NAMALWA (cell line): Measurements from ENCODE around the gene NLRP7.
"Not testable (repeated sequence)": the region's sequence is repeated elsewhere in the genome, so short reads cannot be mapped to it uniquely, and the experiment has no call there.

Experiments used
- DNase-seq: peaks from one replicate; pipeline ENCODE4 v3.0.0-alpha.2; 2015; ENCODE audit warnings: low spot score

NLRP7 gene

DNA sequence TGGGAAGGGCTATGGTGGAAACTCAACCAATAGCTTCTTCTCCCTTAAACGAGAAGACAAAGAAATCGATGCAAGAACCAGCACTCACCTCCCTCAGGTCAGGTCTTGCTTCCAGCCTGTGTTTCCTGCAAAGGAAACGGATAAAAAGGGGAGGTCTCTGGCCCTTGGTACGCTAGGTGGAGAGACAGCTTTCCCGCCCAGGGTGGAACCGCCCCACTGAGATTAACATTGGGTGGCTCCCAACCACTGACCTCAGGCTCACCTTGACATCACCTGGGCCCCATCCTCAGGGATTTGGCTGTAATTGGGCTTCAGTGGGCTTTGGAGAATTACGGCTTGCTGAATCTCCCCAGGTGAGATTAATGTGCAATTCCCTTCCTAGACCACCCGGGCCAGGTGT, at the start of gene NLRP7:
TSS of gene NLRP7 (minus strand) at position 150 of the 400 bp plus-strand sequence.
- no peak for DNase-seq

DNA sequence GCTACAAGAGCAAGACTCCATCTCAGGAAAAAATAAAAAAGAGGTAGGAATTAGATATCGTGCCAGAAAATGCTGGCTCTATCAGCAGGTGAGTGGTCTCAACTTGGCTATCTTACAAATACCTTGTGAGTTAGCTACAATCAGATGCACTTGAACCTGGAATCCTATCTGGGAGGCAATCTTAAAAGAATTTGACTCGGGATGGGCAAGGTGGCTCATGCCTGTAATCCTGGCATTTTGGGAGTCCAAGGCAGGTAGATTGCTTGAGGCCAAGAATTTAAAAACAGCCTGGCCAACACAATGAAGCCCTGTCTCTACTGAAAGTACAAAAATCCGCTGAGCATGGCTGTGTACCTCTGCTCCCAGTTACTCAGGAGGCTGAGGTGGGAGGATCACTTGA, 48.2 kb upstream of the NLRP7 start:
- no peak for DNase-seq

DNA sequence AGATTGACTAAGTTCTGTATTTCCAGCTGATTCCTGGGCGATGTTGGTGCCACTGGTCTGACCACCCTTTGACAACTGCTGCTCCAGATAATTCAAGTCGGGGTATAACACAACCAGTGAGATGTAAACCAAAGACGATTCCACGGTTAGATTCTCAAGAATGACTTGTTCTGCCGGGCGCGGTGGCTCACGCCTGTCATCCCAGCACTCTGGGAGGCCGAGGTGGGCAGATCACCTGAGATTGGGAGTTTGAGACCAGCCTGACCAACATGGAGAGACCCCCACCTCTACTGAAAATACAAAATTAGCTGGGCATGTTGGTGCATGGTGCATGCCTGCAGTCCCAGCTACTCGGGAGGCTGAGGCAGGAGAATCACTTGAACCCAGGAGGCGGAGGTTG, 42.2 kb upstream of the NLRP7 start:
- not testable (repeated sequence) for DNase-seq

DNA sequence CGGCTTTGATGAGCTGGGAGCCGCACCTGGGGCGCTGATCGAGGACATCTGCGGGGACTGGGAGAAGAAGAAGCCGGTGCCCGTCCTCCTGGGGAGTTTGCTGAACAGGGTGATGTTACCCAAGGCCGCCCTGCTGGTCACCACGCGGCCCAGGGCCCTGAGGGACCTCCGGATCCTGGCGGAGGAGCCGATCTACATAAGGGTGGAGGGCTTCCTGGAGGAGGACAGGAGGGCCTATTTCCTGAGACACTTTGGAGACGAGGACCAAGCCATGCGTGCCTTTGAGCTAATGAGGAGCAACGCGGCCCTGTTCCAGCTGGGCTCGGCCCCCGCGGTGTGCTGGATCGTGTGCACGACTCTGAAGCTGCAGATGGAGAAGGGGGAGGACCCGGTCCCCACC, 35.2 kb upstream of the NLRP7 start:
- DNase-seq, result not testable (repeated sequence)

DNA sequence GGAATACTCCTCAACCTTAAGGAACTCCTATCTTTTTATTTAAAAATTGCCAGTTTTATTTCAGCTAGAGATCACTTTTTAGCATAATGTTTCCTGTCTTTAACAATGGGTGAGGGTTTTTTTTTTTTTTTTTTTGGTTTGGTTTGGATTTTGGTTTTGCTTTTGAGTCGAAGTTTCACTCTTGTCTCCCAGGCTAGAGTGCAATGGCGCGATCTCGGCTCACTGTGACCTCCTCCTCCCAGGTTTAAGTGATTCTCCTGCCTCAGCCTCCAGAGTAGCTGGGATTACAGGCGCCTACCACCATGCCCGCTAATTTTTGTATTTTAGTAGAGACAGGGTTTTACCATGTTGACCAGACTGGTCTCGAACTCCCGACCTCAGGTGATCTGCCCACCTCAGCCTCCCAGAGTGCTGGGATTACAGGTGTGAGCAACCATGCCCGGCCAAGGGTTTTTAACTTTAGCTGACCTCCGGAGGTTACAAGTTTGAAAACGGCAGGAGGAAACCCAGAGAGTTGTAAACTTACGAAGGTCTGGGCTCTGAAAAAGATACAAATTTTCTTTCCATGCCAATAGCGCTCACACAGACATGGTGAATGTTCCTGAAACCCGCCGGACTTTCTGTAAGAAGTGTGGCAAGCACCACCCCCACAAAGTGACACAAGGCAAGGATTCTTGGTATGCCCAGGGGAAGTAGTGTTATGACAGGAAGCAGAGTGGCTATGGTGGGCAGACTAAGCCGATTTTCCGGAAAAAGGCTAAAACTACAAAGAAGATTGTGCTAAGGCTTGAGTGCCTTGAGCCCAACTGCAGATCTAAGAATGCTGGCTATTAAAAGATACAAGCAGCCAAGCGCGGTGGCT, 26.1 kb upstream of the NLRP7 start:
- not testable (repeated sequence) for DNase-seq

DNA sequence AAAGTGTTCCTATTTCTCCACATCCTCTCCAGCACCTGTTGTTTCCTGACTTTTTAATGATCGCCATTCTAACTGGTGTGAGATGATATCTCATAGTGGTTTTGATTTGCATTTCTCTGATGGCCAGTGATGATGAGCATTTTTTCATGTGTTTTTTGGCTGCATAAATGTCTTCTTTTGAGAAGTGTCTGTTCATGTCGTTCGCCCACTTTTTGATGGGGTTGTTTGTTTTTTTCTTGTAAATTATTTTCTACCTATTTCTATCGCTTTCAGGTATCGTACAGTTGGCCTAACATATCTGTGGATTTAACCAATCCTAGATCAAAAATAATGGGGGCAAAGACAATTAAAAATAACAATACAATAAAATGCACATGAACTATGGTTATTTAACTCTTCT, 24.1 kb upstream of the NLRP7 start:
- DNase-seq, result not testable (repeated sequence)

DNA sequence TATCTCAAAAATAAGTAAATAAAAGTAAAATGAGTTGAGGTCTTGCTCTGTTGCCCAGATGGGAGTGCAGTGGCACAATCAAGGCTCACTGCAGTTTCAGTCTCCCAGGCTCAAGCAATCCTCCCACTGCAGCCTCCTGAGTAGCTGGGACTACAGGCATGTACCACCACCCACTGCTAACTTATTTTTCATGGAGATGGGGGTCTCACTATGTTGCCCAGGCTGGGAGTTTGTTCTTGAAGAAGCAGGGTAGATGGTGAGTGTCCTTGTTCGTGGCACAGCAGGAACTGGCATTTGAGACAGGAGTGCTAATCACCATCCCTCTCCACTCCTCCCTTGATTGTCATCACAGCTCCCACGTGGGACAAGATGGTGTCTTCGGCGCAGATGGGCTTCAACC, 22.3 kb upstream of the NLRP7 start:
- no peak for DNase-seq

DNA sequence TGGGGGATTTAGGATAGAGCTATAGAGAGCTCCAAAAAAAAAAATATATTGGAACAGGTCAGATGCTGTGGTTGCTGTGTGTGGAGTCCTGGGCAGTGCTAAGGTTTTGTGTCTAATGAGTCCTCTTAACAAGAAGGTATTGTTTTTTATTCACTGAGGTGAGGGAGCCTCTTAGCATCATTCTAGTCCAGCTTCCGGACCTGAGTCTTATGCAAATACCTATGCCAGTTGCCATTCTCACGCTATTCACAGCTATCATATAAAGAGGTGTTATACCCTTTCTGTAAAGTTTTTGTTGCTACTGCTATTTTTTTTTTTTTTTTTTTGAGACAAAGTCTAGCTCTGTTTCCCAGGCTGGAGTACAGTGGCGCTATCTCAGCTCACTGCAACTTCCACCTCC, 20.3 kb upstream of the NLRP7 start:
- no peak for DNase-seq

DNA sequence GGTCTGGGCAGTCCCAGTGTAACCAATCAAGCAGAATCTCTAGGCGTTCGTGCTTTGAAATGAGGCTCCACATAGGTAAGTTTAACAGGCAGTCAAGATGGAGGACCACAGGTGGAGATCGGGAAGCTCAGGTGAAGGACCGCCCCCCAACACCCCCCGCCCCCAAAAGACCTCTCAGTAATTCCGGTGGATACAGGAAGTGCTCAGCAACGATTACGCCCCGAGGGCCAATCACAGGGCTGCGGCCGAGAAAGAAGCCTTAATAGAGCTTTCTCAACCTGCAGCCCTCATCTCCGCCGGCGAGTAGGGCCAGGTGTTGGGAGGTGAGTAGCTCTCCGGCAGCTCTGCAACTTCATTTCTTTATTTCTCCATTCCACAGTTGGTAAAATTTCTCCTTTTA, 17.7 kb upstream of the NLRP7 start:
- DNase-seq, result not testable (repeated sequence)

DNA sequence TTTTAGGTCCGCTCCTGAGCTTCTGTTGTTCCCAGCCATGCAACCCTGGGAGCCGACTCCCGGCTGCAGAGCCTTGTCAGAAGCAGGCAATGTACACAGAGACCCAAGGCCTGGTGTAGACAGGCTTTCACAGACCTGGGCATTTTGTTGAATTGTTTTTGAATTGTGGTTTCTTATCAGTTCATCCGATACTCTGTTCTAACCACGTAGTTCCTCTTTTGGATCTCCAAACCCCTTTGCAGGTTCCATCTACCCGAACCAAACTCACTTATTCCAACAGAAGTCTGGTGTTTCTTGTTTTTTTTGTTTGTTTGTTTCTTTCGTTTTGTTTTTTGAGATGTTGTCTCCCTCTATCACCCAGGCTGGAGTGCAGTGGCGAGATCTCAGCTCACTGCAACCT, 12.5 kb upstream of the NLRP7 start:
- peak; percentile 71 for DNase-seq

DNA sequence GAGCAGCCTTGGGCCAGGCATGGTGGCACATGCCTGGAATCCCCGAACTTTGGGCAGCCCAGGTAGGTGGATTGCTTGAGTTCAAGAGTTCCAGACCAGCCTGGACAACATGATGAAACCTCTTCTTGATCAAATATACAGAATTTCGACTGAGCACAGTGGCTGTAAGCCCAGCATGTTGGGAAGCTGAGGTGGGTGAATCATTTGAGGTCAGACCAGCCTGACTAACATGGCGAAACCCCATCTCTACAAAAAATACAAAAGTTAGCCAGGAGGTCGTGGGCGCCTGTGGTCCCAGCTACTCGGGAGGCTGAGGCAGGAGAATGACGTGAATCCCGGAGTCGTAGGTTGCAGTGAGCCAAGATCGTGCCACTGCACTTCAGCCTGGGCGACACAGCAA, 8.0 kb upstream of the NLRP7 start:
- DNase-seq, result no peak

DNA sequence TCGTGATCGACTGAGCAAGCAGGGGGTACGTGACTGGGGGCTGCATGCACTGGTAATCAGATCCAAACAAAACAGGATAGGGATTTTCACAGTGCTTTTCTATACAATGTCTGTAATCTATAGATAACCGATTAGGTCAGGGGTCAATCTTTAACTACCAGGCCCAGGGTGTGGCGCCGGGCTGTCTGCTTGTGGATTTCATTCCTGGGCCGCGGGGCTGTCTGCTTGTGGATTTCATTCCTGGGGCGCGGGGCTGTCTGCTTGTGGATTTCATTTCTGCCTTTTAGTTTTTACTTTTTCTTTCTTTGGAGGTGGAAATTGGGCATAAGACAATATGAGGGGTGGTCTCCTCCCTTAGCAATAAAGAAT, 6.0 kb upstream of the NLRP7 start:
- not testable (repeated sequence) for DNase-seq

DNA sequence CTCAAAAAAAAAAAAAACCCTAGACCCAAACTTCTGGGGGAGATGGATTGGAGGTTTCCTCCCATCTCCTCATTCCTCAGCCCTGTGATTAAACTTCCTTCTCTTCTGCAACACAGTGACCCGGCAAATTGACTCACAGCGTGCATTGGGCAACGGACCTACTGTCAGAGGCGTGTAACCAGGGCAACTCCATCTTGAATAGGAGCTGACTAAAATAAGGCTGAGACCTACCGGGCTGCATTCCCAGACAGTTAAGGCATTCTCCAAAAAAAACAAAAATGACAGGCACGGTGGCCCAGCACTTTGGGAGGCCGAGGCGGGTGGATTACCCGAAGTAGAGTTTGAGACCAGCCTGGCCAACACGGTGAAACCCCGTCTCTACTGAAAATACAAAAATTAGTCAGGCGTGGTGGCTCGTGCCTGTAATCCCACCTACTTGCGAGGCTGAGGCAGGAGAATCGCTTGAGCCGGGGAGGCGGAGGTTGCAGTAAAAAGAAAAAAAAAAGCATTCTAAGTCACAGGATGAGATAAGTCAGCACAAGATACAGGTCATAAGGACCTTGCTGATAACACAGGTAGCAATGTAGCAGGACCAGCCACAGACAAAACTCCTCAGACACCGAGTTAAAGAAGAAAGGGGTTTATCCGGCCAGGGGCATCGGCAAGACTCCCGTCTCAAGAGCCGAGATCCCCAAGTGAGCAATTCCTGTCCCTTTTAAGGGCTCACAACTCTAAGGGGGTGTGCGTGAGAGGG, 5.4 kb upstream of the NLRP7 start:
- no peak for DNase-seq

DNA sequence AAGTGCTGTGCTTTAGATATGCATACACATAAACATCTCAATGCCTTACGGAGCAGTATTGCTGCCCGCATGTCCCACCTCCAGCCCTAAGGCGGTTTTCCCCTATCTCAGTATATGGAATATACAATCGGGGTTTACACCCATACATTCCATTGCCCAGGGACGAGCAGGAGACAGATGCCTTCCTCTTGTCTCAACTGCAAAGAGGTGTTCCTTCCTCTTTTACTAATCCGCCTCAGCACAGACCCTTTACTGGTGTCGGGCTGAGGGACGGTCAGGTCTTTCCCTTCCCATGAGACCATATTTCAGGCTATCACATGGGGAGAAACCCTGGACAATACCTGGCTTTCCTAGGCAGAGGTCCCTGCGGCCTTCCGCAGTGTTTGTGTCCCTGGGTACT, 3.2 kb upstream of the NLRP7 start:
- DNase-seq, result not testable (repeated sequence)

DNA sequence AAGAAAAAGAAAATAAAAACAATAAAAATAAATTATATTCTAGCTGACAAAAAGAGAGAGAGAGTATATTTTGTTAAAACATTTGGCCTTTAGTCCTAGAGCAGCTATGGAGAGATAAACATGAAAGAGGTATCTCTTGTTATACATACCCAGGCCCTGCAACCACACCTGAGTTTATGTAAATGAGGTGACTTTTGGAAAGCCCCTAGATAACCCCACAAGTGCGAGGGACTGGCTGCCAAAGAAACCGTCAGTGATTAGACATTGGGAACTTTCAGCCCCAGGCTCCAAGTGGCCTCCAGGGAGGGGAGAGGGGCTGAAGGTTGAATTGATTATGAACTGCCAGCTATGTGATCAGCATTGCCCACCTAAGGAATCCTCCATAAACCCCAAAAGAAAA, 2.1 kb upstream of the NLRP7 start:
- no peak for DNase-seq

DNA sequence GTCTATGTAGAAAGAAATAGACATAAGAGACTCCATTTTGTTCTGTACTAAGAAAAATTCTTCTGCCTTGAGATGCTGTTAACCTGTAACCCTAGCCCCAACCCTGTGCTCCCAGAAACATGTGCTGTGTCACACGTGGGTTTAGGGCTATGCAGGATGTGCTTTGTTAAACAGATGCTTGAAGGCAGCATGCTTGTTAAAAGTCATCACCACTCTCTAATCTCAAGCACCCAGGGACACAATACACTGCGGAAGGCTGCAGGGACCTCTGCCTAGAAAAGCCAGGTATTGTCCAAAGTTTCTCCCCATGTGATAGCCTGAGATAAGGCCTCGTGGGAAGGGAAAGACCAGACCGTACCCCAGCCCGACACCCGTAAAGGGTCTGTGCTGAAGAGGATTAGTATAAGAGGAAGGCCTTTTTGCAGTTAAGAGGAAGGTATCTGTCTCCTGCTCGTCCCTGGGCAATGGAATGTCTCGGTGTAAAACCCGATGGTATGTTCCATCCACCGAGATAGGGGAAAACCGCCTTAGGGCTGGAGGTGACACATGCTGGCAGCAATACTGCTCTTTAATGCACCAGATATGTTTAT, 3.5 kb downstream of the NLRP7 start:
- DNase-seq, result not testable (repeated sequence)

DNA sequence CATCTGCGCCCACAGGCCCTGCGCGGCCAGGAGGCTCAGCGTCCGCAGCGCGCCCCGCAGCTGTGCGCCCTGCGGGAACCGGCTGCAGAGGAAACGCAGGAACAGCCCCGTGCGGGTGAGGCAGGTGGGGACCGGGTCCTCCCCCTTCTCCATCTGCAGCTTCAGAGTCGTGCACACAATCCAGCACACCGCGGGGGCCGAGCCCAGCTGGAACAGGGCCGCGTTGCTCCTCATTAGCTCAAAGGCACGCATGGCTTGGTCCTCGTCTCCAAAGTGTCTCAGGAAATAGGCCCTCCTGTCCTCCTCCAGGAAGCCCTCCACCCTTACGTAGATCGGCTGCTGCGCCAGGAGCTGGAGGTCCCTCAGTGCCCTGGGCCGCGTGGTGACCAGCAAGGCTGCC, 7.8 kb downstream of the NLRP7 start:
- DNase-seq, result not testable (repeated sequence)

DNA sequence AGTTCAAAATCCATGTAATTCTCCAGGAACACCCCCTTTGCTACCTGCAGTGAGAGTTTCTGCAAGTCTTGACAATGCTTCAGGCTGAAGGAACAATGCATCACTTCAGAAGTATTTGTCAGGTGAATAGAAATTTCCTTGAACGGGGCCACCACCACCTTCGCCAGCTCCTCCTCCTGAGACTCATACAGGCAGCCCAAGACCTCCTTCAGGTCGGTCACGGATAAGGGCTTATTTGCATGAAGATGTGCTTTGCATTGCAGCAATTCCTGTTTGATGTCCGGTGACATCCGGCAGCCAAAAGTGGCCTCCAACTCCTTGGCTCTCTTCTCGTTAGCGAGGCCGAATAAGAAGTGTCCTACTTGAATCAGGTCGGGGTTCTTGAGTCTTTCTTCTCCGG, 8.4 kb downstream of the NLRP7 start:
- DNase-seq, result no peak

DNA sequence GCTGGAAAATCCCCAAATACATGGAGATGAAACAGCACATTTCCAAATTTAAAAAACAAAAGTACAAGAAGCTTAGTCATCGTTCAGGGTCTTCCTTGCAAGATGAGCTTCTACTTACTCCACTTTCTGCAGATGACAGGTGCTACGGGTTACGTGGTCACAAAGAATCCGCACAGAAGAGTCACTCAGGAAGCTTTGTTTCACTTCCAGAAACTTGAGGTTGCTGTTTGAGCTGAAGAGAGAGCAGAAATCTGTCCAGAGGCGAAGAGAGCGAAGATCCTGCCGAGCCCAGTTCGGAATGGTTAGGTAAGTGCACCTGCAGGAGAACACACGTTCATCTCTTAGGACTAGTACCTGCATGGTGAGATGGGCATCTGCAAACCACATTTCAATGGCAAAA, 9.4 kb downstream of the NLRP7 start:
- peak; percentile 57 for DNase-seq

DNA sequence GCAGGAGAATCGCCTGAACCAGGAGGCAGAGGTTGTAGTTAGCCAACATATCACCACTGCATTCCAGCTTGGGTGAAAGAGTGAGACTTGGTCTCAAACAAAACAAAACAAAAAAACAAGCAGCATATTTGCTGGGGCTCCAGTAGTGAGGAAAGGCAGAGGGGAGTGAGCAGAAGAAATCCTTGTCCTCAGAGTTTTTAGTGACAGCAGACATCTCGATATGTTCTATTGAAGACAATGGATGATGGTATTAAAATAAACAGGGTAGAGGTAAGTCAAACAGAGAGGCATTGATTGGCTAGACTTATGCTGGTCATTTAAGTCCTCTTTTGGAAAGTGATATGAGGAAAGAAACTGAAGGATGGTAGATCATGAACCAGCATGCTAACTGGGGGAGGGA, 19.0 kb downstream of the NLRP7 start:
- DNase-seq, result peak; percentile 16

DNA sequence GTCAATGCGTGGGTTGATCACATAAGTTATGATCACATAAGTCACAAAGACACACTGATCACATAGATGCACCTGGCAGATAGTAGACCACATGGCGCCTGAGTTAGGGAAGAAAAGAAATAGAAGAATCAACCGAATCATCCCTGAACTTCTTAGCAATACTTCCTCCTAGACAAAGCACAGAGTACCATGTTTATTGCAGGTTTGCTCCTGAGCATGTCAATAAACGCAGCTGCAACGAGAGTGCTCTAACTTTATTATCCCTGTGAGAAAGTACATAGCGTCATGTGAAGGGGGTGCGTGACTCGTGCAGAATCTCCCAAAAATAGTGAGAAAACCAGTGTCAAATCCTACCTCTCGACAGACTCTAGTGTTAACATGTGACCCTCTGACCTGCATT, 24.1 kb downstream of the NLRP7 start:
- DNase-seq, result no peak

DNA sequence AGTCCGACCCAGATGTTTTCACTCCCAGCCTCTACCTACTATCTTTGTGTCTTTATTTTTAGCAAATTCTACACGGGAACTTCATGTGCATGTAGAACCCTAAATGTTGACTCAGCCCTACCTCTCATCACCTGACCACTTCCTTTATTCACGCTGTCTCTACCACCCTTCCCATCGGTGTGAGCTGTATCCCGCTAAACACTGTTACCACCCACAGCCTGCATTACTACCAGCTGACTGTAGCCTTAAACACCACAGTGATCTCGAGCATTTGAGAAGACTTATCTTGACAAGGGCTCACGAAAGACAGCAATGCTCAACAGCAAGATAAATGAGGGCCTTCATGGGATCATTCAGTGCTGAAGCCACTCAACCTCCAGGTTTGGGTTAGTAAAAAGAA, 26.2 kb downstream of the NLRP7 start:
- no peak for DNase-seq
